KMS-11 (cell line): ENCODE data around the gene TMEM183A.
A peak's percentile ranks its signal among the peaks of the same experiment; 100 is the strongest.
"Not testable (repeated sequence)": the region's sequence is repeated elsewhere in the genome, so short reads cannot be mapped to it uniquely, and the experiment has no call there.

Experiments used
- H2AFZ ChIP-seq: fragments of 200-600 bp; sonication (generic); 2 replicates; pipeline ENCODE4 v1.6.1; 2016; ENCODE audit warnings: antibody characterized with exemption, mixed run types, low read depth
- H3K27ac ChIP-seq: fragments of 200-600 bp; sonication (generic); 2 replicates; pipeline ENCODE4 v1.6.1; 2016; ENCODE audit warnings: mild to moderate bottlenecking, mixed run types
- H3K27me3 ChIP-seq: fragments of 200-600 bp; sonication (generic); 2 replicates; pipeline ENCODE4 v1.6.1; 2017; ENCODE audit warnings: mild to moderate bottlenecking, low read depth, mixed run types, moderate library complexity; ENCODE audit not compliant: insufficient read depth
- H3K36me3 ChIP-seq: fragments of 200-600 bp; sonication (generic); 2 replicates; pipeline ENCODE4 v1.6.1; 2017; ENCODE audit warnings: mild to moderate bottlenecking, mixed run types; ENCODE audit not compliant: insufficient read depth
- H3K4me1 ChIP-seq: fragments of 200-600 bp; sonication (generic); 2 replicates; pipeline ENCODE4 v1.6.1; 2016; ENCODE audit warnings: mild to moderate bottlenecking, low read depth, mixed run types; ENCODE audit not compliant: poor library complexity, severe bottlenecking
- H3K4me2 ChIP-seq: fragments of 200-600 bp; sonication (generic); 2 replicates; pipeline ENCODE4 v1.7.0; 2016; ENCODE audit warnings: mild to moderate bottlenecking, mixed run types
- H3K4me3 ChIP-seq: fragments of 200-600 bp; sonication (generic); IDR thresholded peaks from 2 replicates; pipeline ENCODE4 v1.6.1; 2017; ENCODE audit warnings: low read depth, low read length, mixed read lengths; ENCODE audit not compliant: insufficient read depth
- H3K79me2 ChIP-seq: fragments of 200-600 bp; sonication (generic); 2 replicates; pipeline ENCODE4 v1.6.1; 2016; ENCODE audit warnings: low read depth, mixed run types; ENCODE audit not compliant: insufficient read depth
- H3K9ac ChIP-seq: fragments of 200-600 bp; sonication (generic); 2 replicates; pipeline ENCODE4 v1.6.1; 2016; ENCODE audit warnings: mild to moderate bottlenecking, mixed run types
- H4K20me1 ChIP-seq: fragments of 200-600 bp; sonication (generic); 2 replicates; pipeline ENCODE4 v1.6.1; 2016; ENCODE audit warnings: mild to moderate bottlenecking, mixed run types; ENCODE audit not compliant: insufficient read depth
- CTCF ChIP-seq: fragments of 200-600 bp; sonication (generic); conservative IDR thresholded peaks from 2 replicates; pipeline ENCODE4 v1.6.1; 2017; ENCODE audit warnings: low read depth, mild to moderate bottlenecking, antibody characterized with exemption, low read length, moderate library complexity, mixed read lengths

TMEM183A gene

DNA sequence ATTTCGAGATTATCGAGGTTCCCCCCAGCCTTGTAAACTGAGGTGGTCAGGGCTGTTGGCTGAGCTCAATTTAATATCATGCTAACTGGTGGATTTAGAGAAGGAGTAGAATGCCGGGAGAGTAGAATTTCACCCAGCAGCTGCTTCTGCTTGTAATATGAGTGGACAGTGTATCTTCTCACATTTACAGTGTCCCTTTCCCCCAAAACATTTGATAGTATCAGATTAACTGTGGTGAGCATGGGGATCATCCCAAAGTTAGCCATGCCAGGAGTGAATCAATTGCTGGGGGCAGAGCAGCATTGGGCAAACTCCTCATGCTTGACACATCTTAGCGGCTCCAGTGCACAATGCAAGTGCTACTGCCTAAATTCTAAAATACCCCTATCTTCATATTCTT is 9.9 kb downstream of the TMEM183A start:
- Histone ChIP-seq H3K36me3 (peaks cover 4% of the 10 kb centered on the region; the same call in 1 of the 2 replicates), H3K4me1 (no peaks in the 10 kb centered on the region), H3K4me2 (no peak overlapping the region), H3K4me3 (no peak overlapping the region), H3K79me2 (no peaks in the 10 kb centered on the region; the same call in 1 of the 2 replicates), H3K9ac (no peak overlapping the region), H3K27ac (no peak overlapping the region), H2AFZ (no peak overlapping the region), H4K20me1 (no peaks in the 10 kb centered on the region), H3K27me3 (no peaks in the 10 kb centered on the region)
- TF ChIP-seq CTCF = no peak

- H2AFZ ChIP-seq = no peak overlapping the region
- H3K4me3 ChIP-seq = no peak overlapping the region
- no peak overlapping the region for H3K27ac ChIP-seq
- H3K4me1 ChIP-seq = no peaks in the 10 kb centered on the region
- H4K20me1 ChIP-seq = no peaks in the 10 kb centered on the region
- TF ChIP-seq CTCF = no peak
- no peaks in the 10 kb centered on the region for H3K27me3 ChIP-seq
- H3K9ac ChIP-seq = no peak overlapping the region
- H3K79me2 ChIP-seq = no peaks in the 10 kb centered on the region; the same call in 1 of the 2 replicates
- H3K36me3 ChIP-seq = peaks cover 4% of the 10 kb centered on the region; the same call in 1 of the 2 replicates
- no peak overlapping the region for H3K4me2 ChIP-seq
These were observed 10.5 kb downstream of the TMEM183A start for GRCh38 chr1:203017692-203018091.

DNA sequence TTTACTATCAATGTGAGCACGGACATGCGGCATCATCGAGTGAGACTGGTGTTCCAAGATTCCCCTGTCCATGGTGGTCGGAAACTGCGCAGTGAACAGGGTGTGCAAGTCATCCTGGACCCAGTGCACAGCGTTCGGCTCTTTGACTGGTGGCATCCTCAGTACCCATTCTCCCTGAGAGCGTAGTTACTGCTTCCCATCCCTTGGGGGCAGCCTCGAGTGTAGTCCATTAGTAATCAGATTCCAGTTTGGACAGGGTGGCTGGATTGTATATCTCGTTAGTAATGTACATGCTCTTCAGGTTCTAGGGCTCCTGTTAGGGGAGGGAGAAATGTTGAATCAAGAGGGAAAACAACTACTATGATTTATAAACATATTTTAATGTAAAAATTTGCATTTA is 15.7 kb downstream of the TMEM183A start:
- H2AFZ ChIP-seq, H3K79me2 ChIP-seq, H3K27me3 ChIP-seq, H3K27ac ChIP-seq, H3K9ac ChIP-seq, H3K4me2 ChIP-seq, H3K4me3 ChIP-seq, H3K4me1 ChIP-seq, H4K20me1 ChIP-seq: not testable (repeated sequence)
- peaks cover 11% of the 10 kb centered on the region; the same call in 1 of the 2 replicates for H3K36me3 ChIP-seq

GRCh38 chr1:203025686-203026030 is 18.5 kb downstream of the TMEM183A start:
- Histone ChIP-seq H3K4me2 (peak overlapping the region; percentile 30; the same call in 1 of the 2 replicates), H3K79me2 (no peaks in the 10 kb centered on the region), H3K4me1 (peaks cover 5% of the 10 kb centered on the region), H4K20me1 (no peaks in the 10 kb centered on the region), H3K27me3 (no peaks in the 10 kb centered on the region), H3K4me3 (no peak overlapping the region), H2AFZ (peak overlapping the region; percentile 98), H3K36me3 (peaks cover 7% of the 10 kb centered on the region; the same call in 1 of the 2 replicates), H3K9ac (no peak overlapping the region), H3K27ac (no peak overlapping the region; the same call in 1 of the 2 replicates)
- no peak for TF ChIP-seq CTCF

GRCh38 chr1:203026031-203026665 is 19.0 kb downstream of the TMEM183A start, which contains the start of gene PPFIA4:
Gene PPFIA4 (plus strand): TSS chr1:203026491. CDS start chr1:203039009, 12,518 bp downstream.
- Histone ChIP-seq H3K9ac (peak within 1 kb of the TSS; percentile 27; the same call in 1 of the 2 replicates), H3K27me3 (no peaks in the 10 kb centered on the region), H3K4me3 (peak within 1 kb of the TSS; percentile 62), H3K27ac (no peak within 1 kb of the TSS; the same call in 1 of the 2 replicates), H2AFZ (peak within 1 kb of the TSS; percentile 98), H3K4me2 (peak within 1 kb of the TSS; percentile 55), H3K4me1 (peaks cover 5% of the 10 kb centered on the region), H3K79me2 (no peaks in the 10 kb centered on the region), H3K36me3 (peaks cover 7% of the 10 kb centered on the region; the same call in 1 of the 2 replicates), H4K20me1 (no peaks in the 10 kb centered on the region)
- TF ChIP-seq CTCF = no peak; the same call in 1 of the 2 replicates
